Liver (tissue), 9 donors: Measurements from ENCODE around the gene SEMA3C. TPM values are rescaled to one million over a fixed set of nuclear protein-coding genes. Genes with fewer than 3 reads are reported as not detected.

Experiments used
- DNase-seq: peaks from one replicate; pipeline ENCODE4 v3.0.0-alpha.2; 2017; ENCODE audit warnings: low spot score
- H3K27ac ChIP-seq, 2 donors: one replicate each; pipeline ENCODE4 v1.7.0; 2013; ENCODE audit warnings: inconsistent platforms in 2 of 2, low read length in 2 of 2, control low read depth in 1 of 2, low read depth in 1 of 2, mild to moderate bottlenecking in 1 of 2
- H3K27me3 ChIP-seq, 4 donors: one replicate each; pipeline versions ENCODE4 v1.6.1 to v1.7.0; 2013; ENCODE audit warnings: low read length in 3 of 4, inconsistent platforms in 1 of 4, mild to moderate bottlenecking in 1 of 4, moderate library complexity in 1 of 4; ENCODE audit not compliant: control insufficient read depth in 4 of 4, insufficient read depth in 4 of 4
- H3K36me3 ChIP-seq, 4 donors: one replicate each; pipeline versions ENCODE4 v1.6.1 to v1.7.0; 2013; ENCODE audit warnings: low read length in 3 of 4, mild to moderate bottlenecking in 3 of 4, low read depth in 1 of 4, moderate library complexity in 1 of 4; ENCODE audit not compliant: control insufficient read depth in 4 of 4, insufficient read depth in 3 of 4
- H3K4me1 ChIP-seq, 4 donors: one replicate each; pipeline versions ENCODE4 v1.6.1 to v1.7.0; 2013; ENCODE audit warnings: low read length in 3 of 4, mild to moderate bottlenecking in 3 of 4, moderate library complexity in 1 of 4; ENCODE audit not compliant: control insufficient read depth in 4 of 4, insufficient read depth in 4 of 4
- H3K4me3 ChIP-seq, 3 donors: one replicate each; pipeline versions ENCODE4 v1.6.1 to v1.7.0; 2013; ENCODE audit warnings: low read length in 3 of 3, control low read depth in 1 of 3, low read depth in 1 of 3, mild to moderate bottlenecking in 1 of 3
- H3K9ac ChIP-seq, 2 donors: one replicate each; pipeline ENCODE4 v1.7.0; 2013; ENCODE audit warnings: low read length in 2 of 2, mild to moderate bottlenecking in 2 of 2, moderate library complexity in 2 of 2, control low read depth in 1 of 2, low read depth in 1 of 2
- H3K9me3 ChIP-seq, 4 donors: one replicate each; pipeline versions ENCODE4 v1.6.1 to v1.7.0; 2013; ENCODE audit warnings: low read length in 3 of 4; ENCODE audit not compliant: control insufficient read depth in 4 of 4
- EGR1 ChIP-seq, 2 donors: IDR thresholded peaks; 2 replicates each; pipeline ENCODE4 v1.6.1; 2016 to 2018; ENCODE audit warnings: antibody characterized with exemption in 2 of 2, low read depth in 2 of 2
- FOXA1 ChIP-seq: IDR thresholded peaks from 2 replicates; pipeline ENCODE4 v1.6.1; 2016; ENCODE audit warnings: antibody characterized with exemption
- FOXA2 ChIP-seq: IDR thresholded peaks from 2 replicates; pipeline ENCODE4 v1.6.1; 2016; ENCODE audit warnings: antibody characterized with exemption
- GABPA ChIP-seq, 2 donors: IDR thresholded peaks in 1 of 2; conservative IDR thresholded peaks in 1 of 2; 2 replicates each; pipeline ENCODE4 v1.6.1; 2016; ENCODE audit warnings: antibody characterized with exemption in 2 of 2, mild to moderate bottlenecking in 1 of 2, moderate library complexity in 1 of 2
- HNF4A ChIP-seq, 2 donors: conservative IDR thresholded peaks; 2 replicates each; pipeline ENCODE4 v1.6.1; 2016; ENCODE audit warnings: antibody characterized with exemption in 2 of 2, mild to moderate bottlenecking in 2 of 2
- HNF4G ChIP-seq: IDR thresholded peaks from 2 replicates; pipeline ENCODE4 v1.6.1; 2016; ENCODE audit warnings: antibody characterized with exemption
- JUND ChIP-seq, 2 donors: IDR thresholded peaks; 2 replicates each; pipeline ENCODE4 v1.6.1; 2016; ENCODE audit warnings: antibody characterized with exemption in 2 of 2
- NR2F2 ChIP-seq: IDR thresholded peaks from 2 replicates; pipeline ENCODE4 v1.6.1; 2016; ENCODE audit warnings: antibody characterized with exemption
- RAD21 ChIP-seq, 2 donors: IDR thresholded peaks; 2 replicates each; pipeline ENCODE4 v1.6.1; 2016; ENCODE audit warnings: antibody characterized with exemption in 2 of 2, mild to moderate bottlenecking in 2 of 2
- RXRA ChIP-seq, 2 donors: IDR thresholded peaks; 2 replicates each; pipeline ENCODE4 v1.6.1; 2017 to 2018; ENCODE audit warnings: antibody characterized with exemption in 2 of 2, mild to moderate bottlenecking in 1 of 2
- SP1 ChIP-seq: IDR thresholded peaks from 2 replicates; pipeline ENCODE4 v1.6.1; 2018; ENCODE audit warnings: antibody characterized with exemption, mild to moderate bottlenecking
- TAF1 ChIP-seq: conservative IDR thresholded peaks from 2 replicates; pipeline ENCODE4 v1.6.1; 2016; ENCODE audit warnings: antibody characterized with exemption, mild to moderate bottlenecking
- YY1 ChIP-seq: IDR thresholded peaks from 2 replicates; pipeline ENCODE4 v1.6.1; 2016; ENCODE audit warnings: antibody characterized with exemption, mild to moderate bottlenecking
- WGBS: extraction: QIAGEN DNeasy Blood & Tissue Kit; methylation state at CpG from one replicate; pipeline ENCODE4 v1.1.7; 2013; 5-methylcytosine and 5-hydroxymethylcytosine counted together
- polyA plus RNA-seq, 2 donors: library from polyadenylated mRNA; stranded (reverse) in 1 of 2; unstranded in 1 of 2; fragments of 200-250 nt in 1 of 2; fragments of >200 nt in 1 of 2; fragmentation: Nextera tagmentation in 1 of 2; extraction: Ambion mirVana in 1 of 2; gene quantifications; one replicate each; pipeline versions ENCODE4 v1.2.1 to v1.2.3, GENCODE V29; 2013 to 2015
- total RNA-seq, 2 donors: library from RNA; depleted of rRNA; stranded (reverse); fragments of >200 nt; gene quantifications; one replicate each; pipeline ENCODE4 v1.2.3, GENCODE V29; 2014
- TF ChIP-seq, protein P1 (sequence below): IDR thresholded peaks from 2 replicates; pipeline ENCODE4 v1.6.1; 2016; ENCODE audit warnings: antibody characterized with exemption
- TF ChIP-seq, protein P2 (sequence below): IDR thresholded peaks from 2 replicates; pipeline ENCODE4 v1.6.1; 2016; ENCODE audit warnings: antibody characterized with exemption
- TF ChIP-seq, protein P3 (sequence below): fragments of 150-350 bp; IDR thresholded peaks from 2 replicates; pipeline ENCODE4 v1.5.1; 2017; ENCODE audit warnings: improper control_type of control experiment, low read depth, low read length; ENCODE audit not compliant: missing input control
- TF ChIP-seq, protein P4 (sequence below): IDR thresholded peaks from 2 replicates; pipeline ENCODE4 v1.6.1; 2016; ENCODE audit warnings: antibody characterized with exemption, mild to moderate bottlenecking
- donor health status: healthy.
- donor health status: healthy.
- donor health status: healthy.
- donor health status: healthy.
- donor health status: healthy.

Gene SEMA3C
- total and polyA plus RNA-seq, 4 donors, result 0.20 to 1.8 (median 0.64) TPM

DNA sequence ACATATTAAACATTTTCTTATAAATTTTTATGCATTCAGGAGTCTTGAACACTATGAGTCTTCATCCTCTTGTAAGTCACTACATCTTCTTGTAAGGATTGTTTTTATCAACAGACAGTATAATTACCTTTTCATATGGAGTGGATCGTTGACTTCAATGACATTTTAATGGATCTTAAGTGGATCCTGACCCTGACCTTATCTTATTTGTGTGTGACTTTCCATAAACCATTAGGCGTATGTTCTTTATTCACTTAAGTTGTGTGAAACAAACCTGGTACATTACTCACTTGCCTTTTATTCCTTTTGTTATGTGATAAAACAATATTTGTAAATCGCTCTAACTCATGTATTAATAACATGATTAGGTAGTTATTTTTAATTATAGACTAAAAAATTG lies 18.5 kb upstream of the SEMA3C start (continued):
- TF ChIP-seq, protein P1, sequence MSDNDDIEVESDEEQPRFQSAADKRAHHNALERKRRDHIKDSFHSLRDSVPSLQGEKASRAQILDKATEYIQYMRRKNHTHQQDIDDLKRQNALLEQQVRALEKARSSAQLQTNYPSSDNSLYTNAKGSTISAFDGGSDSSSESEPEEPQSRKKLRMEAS, result no peak
- TF ChIP-seq SP1 (no peak), EGR1 (IDR thresholded peaks at IDR 0.05; ENCODE audit: low read depth in 2 of 2) (no peak), FOXA1 (no peak), YY1 (no peak), HNF4A (conservative IDR thresholded peaks at IDR 0.05) (no peak), HNF4G (no peak), GABPA (IDR thresholded peaks at IDR 0.05 in 1 of 2, conservative IDR thresholded peaks at IDR 0.05 in 1 of 2) (no peak), JUND (IDR thresholded peaks at IDR 0.05) (no peak)
- TF ChIP-seq, protein P2, sequence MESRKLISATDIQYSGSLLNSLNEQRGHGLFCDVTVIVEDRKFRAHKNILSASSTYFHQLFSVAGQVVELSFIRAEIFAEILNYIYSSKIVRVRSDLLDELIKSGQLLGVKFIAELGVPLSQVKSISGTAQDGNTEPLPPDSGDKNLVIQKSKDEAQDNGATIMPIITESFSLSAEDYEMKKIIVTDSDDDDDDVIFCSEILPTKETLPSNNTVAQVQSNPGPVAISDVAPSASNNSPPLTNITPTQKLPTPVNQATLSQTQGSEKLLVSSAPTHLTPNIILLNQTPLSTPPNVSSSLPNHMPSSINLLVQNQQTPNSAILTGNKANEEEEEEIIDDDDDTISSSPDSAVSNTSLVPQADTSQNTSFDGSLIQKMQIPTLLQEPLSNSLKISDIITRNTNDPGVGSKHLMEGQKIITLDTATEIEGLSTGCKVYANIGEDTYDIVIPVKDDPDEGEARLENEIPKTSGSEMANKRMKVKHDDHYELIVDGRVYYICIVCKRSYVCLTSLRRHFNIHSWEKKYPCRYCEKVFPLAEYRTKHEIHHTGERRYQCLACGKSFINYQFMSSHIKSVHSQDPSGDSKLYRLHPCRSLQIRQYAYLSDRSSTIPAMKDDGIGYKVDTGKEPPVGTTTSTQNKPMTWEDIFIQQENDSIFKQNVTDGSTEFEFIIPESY, result no peak

DNA sequence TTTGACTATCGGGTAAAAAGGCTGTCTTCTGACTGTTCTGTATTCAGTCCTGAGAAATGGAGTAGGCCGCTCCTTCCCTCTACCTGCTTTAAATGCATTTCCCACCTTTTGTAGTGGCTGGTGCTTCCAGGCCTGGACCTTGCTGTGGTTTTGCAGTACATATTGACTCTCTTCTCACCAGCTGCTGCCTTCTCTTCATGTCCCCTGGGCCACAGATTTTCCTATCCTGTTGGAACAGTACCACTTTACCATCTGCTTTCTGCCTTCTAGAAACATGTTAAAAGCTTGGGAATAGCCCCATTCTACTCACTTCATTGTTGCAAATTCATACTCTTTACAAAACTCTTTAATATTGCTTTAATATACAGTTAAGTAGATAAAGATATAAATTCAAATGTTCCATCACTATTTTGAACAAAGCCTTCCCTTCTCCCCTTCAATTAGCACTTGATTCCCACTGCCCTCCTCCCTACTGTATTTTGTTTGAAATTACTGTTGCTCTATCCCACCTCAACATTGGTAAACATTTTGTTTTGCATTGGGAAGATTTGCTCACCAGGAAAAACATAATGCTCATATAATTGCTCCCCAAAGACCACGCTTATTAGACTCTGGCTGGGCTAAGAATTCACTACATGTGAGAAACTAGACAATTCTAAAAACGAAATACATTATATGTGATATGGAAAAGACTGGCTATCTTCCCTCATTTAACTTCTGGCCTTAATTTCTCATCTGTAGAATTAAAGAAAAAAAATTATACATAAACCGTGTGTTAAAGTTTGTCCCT lies 17.3 kb upstream of the SEMA3C start:
- TF ChIP-seq, protein P3, sequence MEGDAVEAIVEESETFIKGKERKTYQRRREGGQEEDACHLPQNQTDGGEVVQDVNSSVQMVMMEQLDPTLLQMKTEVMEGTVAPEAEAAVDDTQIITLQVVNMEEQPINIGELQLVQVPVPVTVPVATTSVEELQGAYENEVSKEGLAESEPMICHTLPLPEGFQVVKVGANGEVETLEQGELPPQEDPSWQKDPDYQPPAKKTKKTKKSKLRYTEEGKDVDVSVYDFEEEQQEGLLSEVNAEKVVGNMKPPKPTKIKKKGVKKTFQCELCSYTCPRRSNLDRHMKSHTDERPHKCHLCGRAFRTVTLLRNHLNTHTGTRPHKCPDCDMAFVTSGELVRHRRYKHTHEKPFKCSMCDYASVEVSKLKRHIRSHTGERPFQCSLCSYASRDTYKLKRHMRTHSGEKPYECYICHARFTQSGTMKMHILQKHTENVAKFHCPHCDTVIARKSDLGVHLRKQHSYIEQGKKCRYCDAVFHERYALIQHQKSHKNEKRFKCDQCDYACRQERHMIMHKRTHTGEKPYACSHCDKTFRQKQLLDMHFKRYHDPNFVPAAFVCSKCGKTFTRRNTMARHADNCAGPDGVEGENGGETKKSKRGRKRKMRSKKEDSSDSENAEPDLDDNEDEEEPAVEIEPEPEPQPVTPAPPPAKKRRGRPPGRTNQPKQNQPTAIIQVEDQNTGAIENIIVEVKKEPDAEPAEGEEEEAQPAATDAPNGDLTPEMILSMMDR, result no peak
- H3K9me3 ChIP-seq, result no peaks in the 10 kb centered on the region
- H3K27me3 ChIP-seq, result no peaks in the 10 kb centered on the region
- H3K36me3 ChIP-seq, result no peaks in the 10 kb centered on the region
- H3K4me1 ChIP-seq, result no peaks in the 10 kb centered on the region
- no peak overlapping the region for H3K27ac ChIP-seq
- 90% methylated on average over 5 of the region's 5 CpGs for WGBS
- H3K4me3 ChIP-seq, result no peak overlapping the region
- no peak for DNase-seq
- H3K9ac ChIP-seq, result no peak overlapping the region

DNA sequence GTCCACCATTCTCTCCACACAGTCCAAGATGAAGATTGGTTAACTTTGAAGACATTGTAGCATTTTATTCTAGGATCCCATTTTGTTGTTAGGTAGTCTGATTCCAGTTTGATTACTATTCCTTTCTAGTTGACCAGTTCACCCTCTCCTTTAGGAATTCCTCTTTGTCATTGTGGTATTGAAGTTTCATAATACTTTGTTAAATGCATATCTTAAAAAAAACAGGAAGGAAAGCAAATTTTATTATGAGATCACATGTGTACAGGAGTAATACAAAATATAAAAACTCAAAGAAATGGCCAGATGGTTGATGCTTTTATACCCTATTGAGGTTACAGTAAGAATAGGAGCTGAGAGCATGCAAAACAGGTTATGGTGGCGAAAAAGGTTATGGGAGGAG lies 15.5 kb upstream of the SEMA3C start:
- Histone ChIP-seq H3K4me3 (no peak overlapping the region), H3K9me3 (no peaks in the 10 kb centered on the region), H3K9ac (no peak overlapping the region), H3K4me1 (no peaks in the 10 kb centered on the region), H3K36me3 (no peaks in the 10 kb centered on the region), H3K27me3 (no peaks in the 10 kb centered on the region), H3K27ac (no peak overlapping the region)
- WGBS, result 68% methylated on average over 1 of the region's 1 CpG
- no peak for DNase-seq
- TF ChIP-seq GABPA (IDR thresholded peaks at IDR 0.05 in 1 of 2, conservative IDR thresholded peaks at IDR 0.05 in 1 of 2) (no peak), TAF1 (no peak), FOXA2 (no peak), HNF4G (no peak), SP1 (no peak), RAD21 (IDR thresholded peaks at IDR 0.05) (no peak), RXRA (IDR thresholded peaks at IDR 0.05) (no peak), JUND (IDR thresholded peaks at IDR 0.05) (no peak), FOXA1 (no peak), EGR1 (IDR thresholded peaks at IDR 0.05; ENCODE audit: low read depth in 2 of 2) (no peak), NR2F2 (no peak)
- TF ChIP-seq, protein P4, sequence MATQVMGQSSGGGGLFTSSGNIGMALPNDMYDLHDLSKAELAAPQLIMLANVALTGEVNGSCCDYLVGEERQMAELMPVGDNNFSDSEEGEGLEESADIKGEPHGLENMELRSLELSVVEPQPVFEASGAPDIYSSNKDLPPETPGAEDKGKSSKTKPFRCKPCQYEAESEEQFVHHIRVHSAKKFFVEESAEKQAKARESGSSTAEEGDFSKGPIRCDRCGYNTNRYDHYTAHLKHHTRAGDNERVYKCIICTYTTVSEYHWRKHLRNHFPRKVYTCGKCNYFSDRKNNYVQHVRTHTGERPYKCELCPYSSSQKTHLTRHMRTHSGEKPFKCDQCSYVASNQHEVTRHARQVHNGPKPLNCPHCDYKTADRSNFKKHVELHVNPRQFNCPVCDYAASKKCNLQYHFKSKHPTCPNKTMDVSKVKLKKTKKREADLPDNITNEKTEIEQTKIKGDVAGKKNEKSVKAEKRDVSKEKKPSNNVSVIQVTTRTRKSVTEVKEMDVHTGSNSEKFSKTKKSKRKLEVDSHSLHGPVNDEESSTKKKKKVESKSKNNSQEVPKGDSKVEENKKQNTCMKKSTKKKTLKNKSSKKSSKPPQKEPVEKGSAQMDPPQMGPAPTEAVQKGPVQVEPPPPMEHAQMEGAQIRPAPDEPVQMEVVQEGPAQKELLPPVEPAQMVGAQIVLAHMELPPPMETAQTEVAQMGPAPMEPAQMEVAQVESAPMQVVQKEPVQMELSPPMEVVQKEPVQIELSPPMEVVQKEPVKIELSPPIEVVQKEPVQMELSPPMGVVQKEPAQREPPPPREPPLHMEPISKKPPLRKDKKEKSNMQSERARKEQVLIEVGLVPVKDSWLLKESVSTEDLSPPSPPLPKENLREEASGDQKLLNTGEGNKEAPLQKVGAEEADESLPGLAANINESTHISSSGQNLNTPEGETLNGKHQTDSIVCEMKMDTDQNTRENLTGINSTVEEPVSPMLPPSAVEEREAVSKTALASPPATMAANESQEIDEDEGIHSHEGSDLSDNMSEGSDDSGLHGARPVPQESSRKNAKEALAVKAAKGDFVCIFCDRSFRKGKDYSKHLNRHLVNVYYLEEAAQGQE, result no peak
- TF ChIP-seq, protein P3, result no peak
- TF ChIP-seq, protein P1, result no peak
